Measurements from ENCODE around the gene SLC52A1.

DNA sequence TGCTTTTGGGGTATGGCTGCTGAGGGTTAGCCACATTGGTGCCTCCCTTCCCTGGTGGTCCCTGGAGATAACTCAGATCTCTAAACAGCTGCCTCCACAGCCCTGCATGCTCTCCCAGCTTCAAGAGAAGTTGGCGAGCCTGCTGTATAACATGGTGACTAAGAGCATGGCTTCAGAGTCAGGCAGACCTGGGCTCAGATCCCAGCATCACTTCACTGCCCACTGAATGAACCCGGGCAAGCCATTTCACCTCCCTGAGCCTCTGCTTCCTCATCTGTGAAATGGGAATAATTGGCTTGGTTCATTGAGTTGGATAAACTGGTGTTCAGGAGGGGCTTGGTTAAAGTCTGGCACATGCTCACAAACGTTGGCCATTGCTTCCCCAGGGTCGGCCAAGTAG lies 20.9 kb downstream of the SLC52A1 start:
- no peak for TF ChIP-seq POLR2A (IDR thresholded peaks at IDR 0.05)
- TF ChIP-seq, protein P1, sequence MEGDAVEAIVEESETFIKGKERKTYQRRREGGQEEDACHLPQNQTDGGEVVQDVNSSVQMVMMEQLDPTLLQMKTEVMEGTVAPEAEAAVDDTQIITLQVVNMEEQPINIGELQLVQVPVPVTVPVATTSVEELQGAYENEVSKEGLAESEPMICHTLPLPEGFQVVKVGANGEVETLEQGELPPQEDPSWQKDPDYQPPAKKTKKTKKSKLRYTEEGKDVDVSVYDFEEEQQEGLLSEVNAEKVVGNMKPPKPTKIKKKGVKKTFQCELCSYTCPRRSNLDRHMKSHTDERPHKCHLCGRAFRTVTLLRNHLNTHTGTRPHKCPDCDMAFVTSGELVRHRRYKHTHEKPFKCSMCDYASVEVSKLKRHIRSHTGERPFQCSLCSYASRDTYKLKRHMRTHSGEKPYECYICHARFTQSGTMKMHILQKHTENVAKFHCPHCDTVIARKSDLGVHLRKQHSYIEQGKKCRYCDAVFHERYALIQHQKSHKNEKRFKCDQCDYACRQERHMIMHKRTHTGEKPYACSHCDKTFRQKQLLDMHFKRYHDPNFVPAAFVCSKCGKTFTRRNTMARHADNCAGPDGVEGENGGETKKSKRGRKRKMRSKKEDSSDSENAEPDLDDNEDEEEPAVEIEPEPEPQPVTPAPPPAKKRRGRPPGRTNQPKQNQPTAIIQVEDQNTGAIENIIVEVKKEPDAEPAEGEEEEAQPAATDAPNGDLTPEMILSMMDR (IDR thresholded peaks at IDR 0.05), result no peak
